GM21367 (cell line): Measurements from ENCODE around the gene TAF8.

Experiments
- ATAC-seq: cut with Tn5 transposase; IDR thresholded peaks from one replicate; pipeline ENCODE4 v1.9.1; 2021; ENCODE audit not compliant: unreplicated experiment

TAF8 gene

DNA sequence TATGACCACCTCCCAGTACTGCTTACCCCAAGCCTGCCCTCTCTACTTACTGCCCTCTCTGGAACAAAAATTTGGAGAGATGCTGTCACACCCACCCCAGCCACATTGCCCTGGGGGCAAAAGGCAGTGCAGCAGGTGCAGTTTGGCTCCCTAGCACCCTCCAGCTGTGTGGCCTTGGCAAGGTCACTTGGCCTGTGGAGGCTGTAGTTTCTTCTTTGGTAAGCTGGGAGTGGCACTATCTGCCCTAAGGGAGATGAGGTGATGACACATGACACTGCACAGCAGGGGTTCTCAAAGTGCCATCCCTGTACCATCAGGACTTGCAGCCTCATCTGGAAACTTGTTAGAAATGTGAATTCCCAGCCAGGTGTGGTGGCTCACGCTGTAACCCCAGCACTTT, 44.8 kb downstream of the TAF8 start:
- no peak for ATAC-seq

GRCh38 chr6:42095776-42096541, 45.6 kb downstream of the TAF8 start:
- no peak for ATAC-seq

DNA sequence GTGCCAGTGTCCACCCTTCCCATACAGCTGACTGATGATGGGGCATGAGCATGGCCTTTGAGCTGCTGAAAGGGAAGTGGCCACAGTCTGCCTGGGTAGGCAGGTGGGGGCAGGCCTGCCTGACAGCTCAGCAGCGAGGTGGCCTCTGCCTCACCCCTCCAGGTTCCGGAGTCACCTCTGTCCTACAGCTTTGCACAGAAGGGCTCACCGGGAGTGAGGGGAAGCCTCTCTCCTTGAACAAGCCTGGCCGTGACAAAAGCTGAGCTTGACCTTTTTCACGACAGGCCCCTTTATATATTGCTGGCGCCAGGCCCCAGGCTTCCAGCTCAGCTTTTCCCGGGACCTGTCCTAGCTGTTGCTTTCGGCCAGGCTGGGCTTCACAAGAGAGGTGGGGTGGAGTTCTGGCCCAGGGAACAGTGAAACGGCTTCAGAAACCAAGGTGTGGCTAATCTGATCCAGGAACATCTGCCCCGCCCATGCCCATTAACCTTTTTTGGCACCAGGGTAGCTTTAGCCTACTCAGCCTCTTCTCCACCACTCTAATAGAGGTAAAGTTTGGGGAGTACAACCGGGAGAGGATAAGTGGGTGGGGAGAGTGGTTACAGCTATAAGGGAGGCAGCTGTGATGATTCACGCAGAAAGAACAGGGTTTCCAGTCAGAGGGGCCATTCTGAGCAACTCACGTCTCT, 49.2 kb downstream of the TAF8 start:
- no peak for ATAC-seq

- ATAC-seq, result no peak
These were observed 49.9 kb downstream of the TAF8 start for GRCh38 chr6:42100029-42100901.

GRCh38 chr6:42101186-42101657, 50.9 kb downstream of the TAF8 start:
- no peak for ATAC-seq

GRCh38 chr6:42103216-42103615, 52.9 kb downstream of the TAF8 start:
- no peak for ATAC-seq

DNA sequence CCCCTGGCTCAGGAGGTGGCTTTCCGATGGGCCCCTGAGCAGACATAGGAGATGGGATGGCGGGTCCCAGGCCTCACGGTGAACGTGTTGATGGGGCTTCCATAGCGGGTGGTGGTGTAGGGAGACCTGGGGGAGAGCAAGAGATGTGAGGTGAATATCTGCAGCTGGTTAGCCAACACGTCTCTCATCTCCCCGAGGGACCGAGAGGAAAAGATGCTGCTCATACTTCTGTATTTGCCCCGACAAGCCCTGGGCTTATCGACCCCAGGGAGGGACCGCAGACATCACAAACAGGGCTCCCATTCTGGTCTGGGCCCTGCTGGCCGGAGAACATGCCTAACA, 53.4 kb downstream of the TAF8 start:
- ATAC-seq, result no peak

DNA sequence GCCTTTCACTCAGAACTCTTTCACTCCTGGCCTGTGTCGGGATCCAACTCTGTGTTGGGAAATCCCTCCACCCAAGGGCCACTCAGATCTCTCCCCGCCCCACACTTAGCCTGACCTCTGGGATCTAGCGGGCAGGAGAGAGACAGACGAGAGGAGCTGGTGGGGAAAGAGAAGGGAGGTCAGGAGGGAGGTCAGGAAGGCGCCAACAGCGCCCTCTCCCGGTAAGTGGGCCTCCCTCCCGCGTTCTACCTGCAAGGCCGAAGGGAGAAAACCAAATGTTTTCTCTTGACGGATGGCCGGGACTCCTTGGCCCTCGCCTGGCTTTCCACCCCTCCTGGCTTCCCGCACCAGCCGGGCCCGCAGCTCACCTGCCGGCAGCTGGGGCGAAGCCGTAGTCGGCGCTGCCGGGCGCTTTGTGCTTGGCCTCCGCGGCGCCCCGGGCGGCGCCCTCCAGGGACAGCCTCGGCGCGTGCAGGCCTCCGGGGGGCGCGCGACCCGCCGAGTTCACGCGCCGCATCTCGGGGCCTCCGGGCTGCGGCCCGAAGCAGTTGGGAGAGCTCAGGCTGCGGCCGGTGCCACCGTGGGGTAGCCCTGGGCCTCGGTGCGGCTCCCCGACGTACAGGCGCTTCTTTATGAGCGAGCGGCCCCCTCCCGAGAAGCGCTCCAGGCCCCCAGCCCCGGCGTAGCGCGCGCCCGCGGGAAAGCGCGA, 53.9 kb downstream of the TAF8 start:
- no peak for ATAC-seq

DNA sequence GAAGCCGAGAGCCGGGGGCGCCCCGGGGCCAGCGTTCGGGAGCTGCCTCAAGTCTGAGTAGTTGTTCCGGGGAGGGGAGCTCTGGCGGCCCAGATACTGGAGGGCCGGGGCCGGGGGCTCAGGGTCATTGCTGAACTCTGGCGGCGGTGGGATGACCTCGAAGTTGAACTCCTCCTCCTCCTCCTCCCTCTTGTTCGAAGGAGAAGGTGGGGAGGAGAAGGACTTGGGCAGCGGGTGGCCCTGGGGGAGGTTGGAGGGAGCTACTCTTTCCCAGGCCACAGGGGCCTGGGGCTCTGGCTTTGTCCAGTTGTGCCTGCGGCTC, 54.4 kb downstream of the TAF8 start:
- ATAC-seq, result no peak

GRCh38 chr6:42105156-42105648, 54.9 kb downstream of the TAF8 start:
- no peak for ATAC-seq

DNA sequence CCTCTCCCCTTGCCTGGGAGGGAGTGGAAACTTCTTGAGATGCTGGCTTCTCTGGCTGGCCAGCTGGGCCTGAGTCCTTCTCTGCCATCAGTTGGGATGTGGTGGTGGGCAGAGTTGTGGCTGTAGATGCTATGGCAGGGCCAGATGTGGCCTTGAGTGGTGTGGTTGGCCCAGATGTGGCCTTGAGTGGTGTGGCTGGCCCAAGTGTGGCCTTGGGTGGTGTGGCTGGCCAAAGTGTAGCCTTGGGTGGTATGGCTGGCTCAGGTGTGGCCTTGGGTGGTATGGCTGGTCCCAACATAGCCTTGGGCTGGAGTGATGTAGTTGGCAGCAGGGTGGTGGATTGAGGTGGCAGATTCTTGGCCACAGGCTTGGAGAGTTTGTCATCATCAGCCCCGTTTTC, 55.4 kb downstream of the TAF8 start:
- ATAC-seq, result no peak

DNA sequence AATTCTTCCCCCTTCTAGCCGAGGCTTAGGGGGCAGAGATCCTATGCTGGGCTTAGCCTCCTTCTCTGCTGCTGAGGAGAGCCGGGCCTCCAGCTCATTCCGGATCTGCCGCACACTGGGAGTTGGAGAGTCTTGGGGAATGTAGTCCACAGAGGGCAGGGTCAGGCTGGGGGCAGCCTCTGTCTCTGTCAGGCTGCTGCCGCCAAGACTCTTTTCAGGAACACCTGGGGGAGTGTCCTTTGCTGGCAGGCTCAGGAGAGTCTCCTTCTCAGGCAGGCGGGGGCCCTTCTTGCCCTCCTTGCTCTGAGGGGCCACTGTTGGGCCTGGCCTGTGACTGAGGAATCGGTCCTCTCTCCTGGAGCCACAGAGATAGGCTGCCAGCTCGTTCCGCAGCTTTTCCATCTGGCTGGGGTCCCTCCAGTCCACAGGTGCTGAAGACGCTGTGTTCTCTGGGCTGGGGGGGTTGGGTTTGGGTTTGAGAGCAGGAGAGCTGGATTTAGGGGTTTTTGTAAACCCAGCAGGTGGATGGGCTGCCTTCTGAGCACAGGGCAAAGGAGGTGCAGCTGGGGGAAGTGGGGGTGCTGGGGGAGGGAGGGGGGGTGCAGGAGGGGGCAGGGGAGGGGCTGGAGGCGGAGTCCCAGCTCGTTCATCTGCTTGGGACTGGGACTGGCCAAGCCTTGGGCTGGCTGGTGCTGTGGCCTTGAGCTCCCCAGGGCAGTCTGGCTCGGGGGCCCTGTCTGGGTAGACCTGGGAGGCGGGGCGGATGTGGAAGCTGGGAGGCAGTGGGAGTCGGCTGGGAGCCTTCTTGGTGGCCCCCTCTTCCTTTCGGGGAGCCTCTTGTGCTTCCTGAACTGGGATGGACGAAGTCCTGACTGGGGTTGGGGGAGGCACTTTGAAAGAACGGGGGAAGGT, 56.0 kb downstream of the TAF8 start:
- no peak for ATAC-seq

DNA sequence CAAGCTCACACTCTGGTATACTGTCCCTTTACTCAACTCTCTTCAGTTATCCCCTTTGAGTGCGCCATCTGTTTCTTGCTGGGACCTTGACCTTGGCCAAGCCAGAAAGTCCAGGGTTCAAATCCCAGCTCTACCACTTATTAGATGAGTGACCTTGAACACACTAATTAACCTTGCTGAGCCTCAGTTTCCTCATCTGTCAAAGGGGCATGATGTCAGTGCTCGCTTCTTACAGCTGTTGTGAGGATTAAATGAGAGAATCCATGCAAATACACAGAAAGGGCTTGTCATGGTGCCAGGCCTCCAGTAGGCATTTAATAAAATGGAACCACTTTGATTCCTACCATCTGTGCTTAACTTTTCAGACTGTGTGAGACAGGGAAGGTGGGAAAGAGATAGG, 57.7 kb downstream of the TAF8 start:
- ATAC-seq, result no peak

- ATAC-seq, result no peak
These were observed 60.4 kb downstream of the TAF8 start for GRCh38 chr6:42110683-42111082.

DNA sequence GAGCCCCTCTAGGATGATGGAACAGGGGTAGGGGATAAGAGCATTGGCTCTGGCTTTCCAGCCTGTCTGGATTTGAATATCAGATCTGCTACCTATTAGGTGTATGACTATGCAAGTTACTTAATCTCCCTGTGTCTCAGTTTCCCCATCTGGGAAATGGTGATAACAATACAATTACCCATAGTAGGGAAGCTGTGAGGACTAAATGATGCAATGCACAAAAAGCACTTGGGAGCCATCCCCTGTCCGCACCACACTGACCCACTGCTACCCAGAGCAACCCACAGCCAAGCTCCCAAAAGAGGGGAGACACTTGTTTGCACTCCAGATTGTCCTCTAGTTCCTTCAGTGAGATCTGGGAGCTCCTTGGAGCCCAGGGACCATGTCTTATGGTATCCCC, 62.0 kb downstream of the TAF8 start:
- no peak for ATAC-seq

DNA sequence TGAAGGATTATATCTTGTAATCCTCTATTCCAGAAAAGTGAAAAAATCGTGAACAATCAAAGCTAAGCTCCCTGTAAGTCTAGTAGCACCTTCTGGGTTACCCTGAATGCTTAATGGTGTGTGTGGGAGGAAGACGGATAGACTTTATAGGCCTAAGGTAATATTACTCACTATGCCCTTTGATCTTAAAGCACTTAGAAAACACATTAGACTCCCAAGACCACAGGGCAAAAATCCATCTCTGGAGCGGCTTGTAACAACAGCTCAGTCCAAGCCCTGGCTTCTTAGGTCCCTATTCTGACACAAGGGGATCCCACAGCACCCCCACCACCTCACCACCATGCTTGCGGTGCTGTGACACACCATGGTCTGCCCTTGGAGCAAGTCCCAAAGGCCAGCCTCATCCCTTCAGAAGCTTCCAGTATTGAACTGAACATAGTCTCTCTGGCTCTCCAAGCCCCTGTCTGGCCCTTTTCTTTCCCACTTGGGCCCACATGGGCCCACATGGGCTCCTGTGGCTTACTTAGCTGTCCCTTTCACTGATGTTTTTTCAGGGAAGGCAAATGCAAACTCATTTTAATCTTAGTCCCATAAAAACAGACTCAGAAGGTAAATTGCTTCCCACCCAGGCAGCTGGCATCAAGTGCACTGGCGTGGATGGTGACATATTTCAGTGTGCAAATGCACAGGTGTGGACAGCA, 63.8 kb downstream of the TAF8 start:
- no peak for ATAC-seq

GRCh38 chr6:42117843-42118161, 67.5 kb downstream of the TAF8 start:
- ATAC-seq, result no peak

DNA sequence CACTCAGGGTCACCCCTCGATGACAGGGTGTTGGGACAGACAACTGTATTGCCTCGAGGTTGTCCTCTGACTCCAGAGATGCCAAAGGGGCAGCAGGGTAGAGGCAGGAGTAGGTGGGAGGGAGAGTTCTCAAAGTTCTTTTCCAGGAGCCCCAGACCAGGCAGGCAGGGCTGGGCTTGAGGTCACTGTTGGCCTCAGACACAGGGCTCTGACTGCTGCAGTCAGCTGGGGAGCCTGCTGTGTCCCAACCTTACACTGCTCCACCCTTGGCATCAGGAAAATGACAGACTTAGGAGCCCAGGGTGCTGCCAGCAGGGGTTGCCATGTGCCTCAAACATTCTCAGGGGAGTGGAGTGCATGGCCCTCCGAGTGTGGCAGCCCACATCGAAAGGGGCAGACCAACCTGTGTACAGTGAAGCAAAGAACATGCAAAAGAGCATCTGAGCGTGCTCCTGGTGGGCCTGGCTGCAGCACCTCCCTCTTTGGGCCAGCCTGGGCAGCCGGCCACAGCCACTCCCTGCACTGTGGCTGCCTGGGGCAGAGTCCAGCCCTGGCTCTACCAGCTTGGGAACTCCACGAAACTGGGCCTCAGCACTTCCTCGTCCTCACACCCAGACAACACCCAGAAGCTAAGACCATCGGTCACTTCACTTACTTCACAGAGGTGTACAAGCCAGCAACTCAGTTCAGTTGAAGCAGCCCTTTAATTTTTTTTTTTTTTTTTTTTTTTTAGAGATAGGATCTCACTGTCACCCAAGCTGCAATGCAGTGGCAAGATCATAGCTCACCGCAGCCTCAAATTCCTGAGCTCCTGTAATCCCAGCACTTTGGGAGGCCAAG, 68.1 kb downstream of the TAF8 start:
- ATAC-seq, result no peak
